Muscle of leg (tissue), 11 donors: ENCODE results near the gene BCL6B. TPM values are rescaled to one million over a fixed set of nuclear protein-coding genes. Genes with fewer than 3 reads are reported as not detected.
"Not testable (repeated sequence)": the region's sequence is repeated elsewhere in the genome, so short reads cannot be mapped to it uniquely, and the experiment has no call there.

ENCODE experiments used
- DNase-seq: peaks from one replicate; pipeline ENCODE4 v3.0.0; 2013
- H3K27ac ChIP-seq: one replicate; pipeline ENCODE4 v1.5.1; 2013; ENCODE audit warnings: mild to moderate bottlenecking, low read length, control low read depth
- H3K27me3 ChIP-seq: one replicate; pipeline ENCODE4 v1.6.1; 2013; ENCODE audit warnings: low read length; ENCODE audit not compliant: control insufficient read depth, insufficient read depth
- H3K36me3 ChIP-seq: one replicate; pipeline ENCODE4 v1.6.1; 2013; ENCODE audit warnings: low read length; ENCODE audit not compliant: control insufficient read depth, insufficient read depth
- H3K4me1 ChIP-seq: one replicate; pipeline ENCODE4 v1.6.1; 2013; ENCODE audit warnings: low read length; ENCODE audit not compliant: control insufficient read depth, insufficient read depth
- H3K4me3 ChIP-seq: one replicate; pipeline ENCODE4 v1.5.1; 2013; ENCODE audit warnings: low read length, control low read depth
- H3K9me3 ChIP-seq: replicated peaks from 2 replicates; pipeline ENCODE4 v1.6.1; 2013; ENCODE audit warnings: low read depth, low read length; ENCODE audit not compliant: control insufficient read depth
- WGBS: methylation state at CpG from one replicate; pipeline ENCODE4 v1.1.5; 2013; ENCODE audit warnings: missing lambda C conversion rate; ENCODE audit not compliant: insufficient coverage; 5-methylcytosine and 5-hydroxymethylcytosine counted together
- polyA plus RNA-seq, 8 donors: library from polyadenylated mRNA; unstranded; fragments of 120-200 nt; gene quantifications; one replicate each; pipeline versions ENCODE4 v1.2.1 to v1.2.3, GENCODE V29; 2013; ENCODE audit warnings: inconsistent platforms in 1 of 8, low replicate concordance in 1 of 8; ENCODE audit not compliant: insufficient read length in 8 of 8, insufficient read depth in 1 of 8
- total RNA-seq: library from RNA; stranded (reverse); fragments of 120-200 nt; gene quantifications from one replicate; pipeline ENCODE4 v1.2.4, GENCODE V29; 2013

Gene BCL6B
- total and polyA plus RNA-seq, 9 donors: 14.8 to 22.8 (median 18.2) TPM

DNA sequence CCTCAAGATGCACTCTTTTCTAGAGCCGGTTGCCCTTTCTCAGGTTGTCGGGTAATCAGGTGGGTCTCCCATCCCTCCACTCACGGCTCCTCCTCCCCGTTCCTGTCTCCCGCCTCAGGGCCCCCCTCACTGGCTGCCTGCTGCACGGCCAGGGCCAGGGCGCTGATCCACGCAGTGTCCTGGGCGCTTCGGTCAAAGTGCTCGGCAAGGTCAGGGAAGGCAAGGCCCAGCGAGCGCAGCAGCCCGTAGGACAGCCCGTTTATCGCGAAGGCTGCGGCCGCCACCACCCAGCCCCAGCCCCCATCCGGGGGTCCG is 20.3 kb downstream of the BCL6B start:
- Histone ChIP-seq H3K27ac (no peak overlapping the region), H3K4me3 (peak overlapping the region; percentile 30), H3K4me1 (peaks cover 21% of the 10 kb centered on the region), H3K9me3 (no peaks in the 10 kb centered on the region), H3K36me3 (no peaks in the 10 kb centered on the region), H3K27me3 (peaks cover 69% of the 10 kb centered on the region)
- 1% methylated on average over 21 of the region's 21 CpGs for WGBS
- DNase-seq: no peak

DNA sequence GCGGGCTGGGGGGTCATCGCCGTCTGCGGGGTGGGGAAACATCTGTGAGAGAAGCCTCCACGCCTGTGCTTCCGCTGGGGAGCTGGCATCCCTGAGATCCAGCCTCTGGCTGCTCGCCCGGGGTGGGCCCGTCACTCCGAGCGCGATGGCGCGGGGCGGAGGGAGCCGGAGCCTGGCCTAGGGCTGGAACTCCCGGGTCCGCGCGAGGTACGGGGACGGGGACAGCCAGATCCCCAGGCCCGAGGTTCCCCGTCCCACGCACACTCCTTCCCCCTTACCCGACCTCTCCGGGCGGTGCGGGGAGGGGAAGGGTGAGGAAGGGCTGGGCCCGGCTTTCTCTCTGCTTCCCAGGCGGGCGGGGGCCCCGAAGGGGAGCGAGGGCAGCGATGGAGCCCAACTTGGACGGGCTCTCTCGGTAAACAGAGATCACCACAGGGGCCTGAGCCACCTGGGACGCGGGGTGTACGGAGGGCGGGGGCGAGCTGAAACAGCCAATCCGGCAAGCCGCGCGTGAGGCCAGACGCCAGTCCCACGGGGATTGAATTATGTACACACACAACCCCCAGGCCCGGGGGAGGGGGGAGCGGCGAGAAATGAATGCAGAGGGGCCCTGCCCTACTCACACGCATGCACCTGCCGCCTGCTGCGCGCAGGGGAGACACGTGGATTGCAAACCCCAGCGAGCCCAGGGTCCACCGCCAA is 20.8 kb downstream of the BCL6B start, which contains the start of gene SLC16A11:
TSS of gene SLC16A11 (minus strand) at position 596 of the 702 bp plus-strand sequence. CDS start at position 17, 579 bp downstream.
- no peaks in the 10 kb centered on the region for H3K9me3 ChIP-seq
- no peak within 1 kb of the TSS for H3K27ac ChIP-seq
- peaks cover 70% of the 10 kb centered on the region for H3K27me3 ChIP-seq
- DNase-seq: peak; percentile 46
- H3K4me1 ChIP-seq: peaks cover 21% of the 10 kb centered on the region
- peak within 1 kb of the TSS; percentile 30 for H3K4me3 ChIP-seq
- H3K36me3 ChIP-seq: no peaks in the 10 kb centered on the region
- under 1% methylated on average over 20 of the region's 58 CpGs for WGBS

DNA sequence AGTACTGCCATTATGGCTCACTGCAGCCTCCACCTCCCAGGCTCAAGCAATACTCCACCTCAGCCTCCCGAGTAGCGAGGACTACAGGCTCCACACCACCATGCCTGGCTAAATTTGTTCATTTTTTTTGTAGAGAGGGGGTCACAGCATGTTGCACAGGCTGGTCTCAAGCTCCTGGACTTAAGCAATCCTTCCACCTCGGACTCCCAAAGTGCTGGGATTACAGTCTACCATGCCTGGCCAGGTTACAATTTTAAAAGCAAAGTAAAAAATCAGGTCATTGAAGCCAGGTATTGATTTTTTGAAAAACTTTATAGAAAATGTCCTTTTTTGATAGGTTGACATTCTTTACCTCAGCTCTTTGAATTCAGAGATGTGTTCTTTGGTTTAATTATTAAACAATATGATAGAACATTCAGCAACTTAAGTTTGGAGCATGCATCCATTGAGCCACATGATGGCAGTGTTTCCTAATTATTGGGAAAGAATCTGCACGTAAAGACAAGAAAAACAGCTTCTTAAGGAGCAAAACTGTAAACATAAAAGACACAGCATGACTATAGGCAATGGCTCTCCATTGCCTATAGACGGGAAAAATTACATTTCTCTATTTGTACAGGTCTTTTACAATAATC is 22.8 kb downstream of the BCL6B start:
- Histone ChIP-seq H3K36me3 (no peaks in the 10 kb centered on the region), H3K9me3 (no peaks in the 10 kb centered on the region), H3K27ac (no peak overlapping the region), H3K27me3 (peaks cover 77% of the 10 kb centered on the region), H3K4me1 (peaks cover 21% of the 10 kb centered on the region), H3K4me3 (no peak overlapping the region)
- no CpG with 5 or more reads among the region's 5 CpGs for WGBS
- DNase-seq: peak; percentile 87

DNA sequence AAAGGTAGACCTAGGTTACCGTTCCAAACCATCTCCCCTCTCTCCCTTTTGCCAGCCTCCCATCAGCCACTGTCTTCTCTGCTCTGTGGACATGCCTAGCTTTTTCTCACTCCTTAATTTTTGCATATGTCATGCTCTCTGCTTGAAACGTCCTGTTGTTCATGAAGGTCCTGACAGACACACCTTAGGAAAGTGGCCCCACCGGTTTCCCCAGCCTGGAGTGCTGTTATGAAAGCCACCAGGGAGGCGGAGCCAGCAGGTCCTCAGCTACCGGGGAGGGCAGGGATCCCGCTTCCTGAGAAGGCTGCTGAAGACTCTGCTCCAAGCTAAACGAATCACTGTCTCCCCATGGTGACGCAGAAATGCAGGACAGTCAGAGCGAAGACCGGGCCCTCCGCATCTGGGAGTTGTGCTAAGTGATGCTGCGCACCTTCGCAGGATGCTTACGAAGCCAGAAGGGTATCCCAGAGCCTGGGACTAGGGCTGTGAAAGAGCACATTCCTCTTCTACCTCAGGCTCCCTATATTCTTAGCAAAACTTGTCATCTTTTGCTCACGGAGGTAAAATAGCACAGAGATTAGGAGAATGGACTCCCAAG is 23.4 kb downstream of the BCL6B start:
- Histone ChIP-seq H3K36me3 (no peaks in the 10 kb centered on the region), H3K9me3 (no peaks in the 10 kb centered on the region), H3K27me3 (peaks cover 75% of the 10 kb centered on the region), H3K4me3 (no peak overlapping the region), H3K4me1 (peaks cover 21% of the 10 kb centered on the region), H3K27ac (no peak overlapping the region)
- DNase-seq: no peak
- WGBS: 5% methylated on average over 14 of the region's 15 CpGs

DNA sequence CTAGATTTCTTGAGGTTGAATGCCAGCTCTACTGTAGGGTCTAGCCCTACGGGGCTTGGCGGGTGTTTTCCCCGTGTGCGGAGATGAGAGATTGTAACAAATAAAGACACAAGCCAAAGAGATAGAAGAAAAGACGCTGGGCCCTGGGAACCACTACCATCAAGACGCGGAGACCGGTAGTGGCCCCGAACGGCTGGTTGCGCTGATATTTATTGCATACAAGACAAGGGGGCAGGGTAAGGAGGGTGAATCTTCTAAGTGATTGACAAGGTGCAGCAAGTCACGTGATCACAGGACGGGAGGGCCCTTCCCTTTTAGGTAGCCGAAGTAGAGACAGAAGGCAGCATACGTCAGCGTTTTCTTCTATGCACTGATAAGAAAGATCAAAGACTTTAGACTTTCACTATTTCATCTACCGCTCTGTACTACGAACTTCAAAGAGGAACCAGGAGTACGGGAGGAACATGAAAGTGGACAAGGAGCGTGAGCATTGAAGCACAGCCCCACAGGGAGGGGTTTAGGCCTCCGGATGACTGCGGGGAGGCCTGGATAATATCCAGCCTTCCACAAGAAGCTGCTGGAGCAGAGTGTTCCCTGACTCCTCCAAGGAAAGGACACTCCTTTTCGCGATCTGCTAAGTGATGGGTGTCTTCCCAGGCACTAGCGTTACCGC is 24.0 kb downstream of the BCL6B start:
- not testable (repeated sequence) for H3K9me3 ChIP-seq, H3K4me3 ChIP-seq, DNase-seq, H3K27ac ChIP-seq, H3K36me3 ChIP-seq
- peaks cover 69% of the 10 kb centered on the region for H3K27me3 ChIP-seq
- 12% methylated on average over 16 of the region's 26 CpGs for WGBS
- peaks cover 21% of the 10 kb centered on the region for H3K4me1 ChIP-seq

DNA sequence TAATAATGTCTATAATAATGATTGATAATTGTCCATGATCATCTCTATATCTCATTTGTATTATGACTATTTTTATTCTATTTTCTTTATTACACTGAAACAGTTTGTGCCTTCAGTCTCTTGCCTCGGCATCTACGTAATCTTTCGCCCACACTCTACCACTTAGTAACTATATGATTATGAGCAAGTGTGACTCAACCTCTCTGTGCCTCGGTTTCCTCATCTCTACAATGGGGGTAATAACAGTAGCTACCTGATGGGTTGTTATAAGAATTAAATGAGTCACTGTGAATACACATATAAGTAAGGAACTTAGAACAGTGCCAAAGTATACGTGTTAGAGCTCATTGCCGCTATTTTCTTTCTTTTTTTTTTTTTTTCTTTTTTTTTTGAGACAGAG is 24.7 kb downstream of the BCL6B start:
- no CpG with 5 or more reads among the region's 6 CpGs for WGBS
- Histone ChIP-seq H3K4me1 (peaks cover 17% of the 10 kb centered on the region), H3K27ac (no peak overlapping the region), H3K9me3 (no peaks in the 10 kb centered on the region), H3K36me3 (no peaks in the 10 kb centered on the region), H3K27me3 (peaks cover 62% of the 10 kb centered on the region), H3K4me3 (no peak overlapping the region)
- DNase-seq: no peak

DNA sequence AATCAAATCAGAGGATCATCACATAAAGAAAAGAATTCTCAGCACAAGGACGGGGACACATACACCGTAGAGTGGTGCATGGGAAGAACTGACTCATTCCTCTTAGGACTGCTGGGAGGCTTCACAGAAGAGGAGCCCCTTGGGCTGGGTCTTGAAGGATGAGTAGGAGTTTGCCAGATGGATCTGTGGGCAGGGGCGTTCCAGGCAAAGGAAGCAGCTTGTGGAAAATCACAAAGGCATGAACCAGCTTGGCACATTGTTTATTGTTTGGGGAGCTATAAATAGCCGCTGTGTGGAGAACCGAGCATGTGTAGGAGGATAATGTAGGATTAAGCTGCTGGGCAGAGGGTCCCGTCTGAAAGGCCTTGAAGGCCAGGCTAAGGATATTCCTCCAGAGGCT is 26.1 kb downstream of the BCL6B start:
- H3K9me3 ChIP-seq: no peaks in the 10 kb centered on the region
- H3K27ac ChIP-seq: no peak overlapping the region
- H3K4me1 ChIP-seq: peaks cover 3% of the 10 kb centered on the region
- no peak for DNase-seq
- 68% methylated on average over 2 of the region's 6 CpGs for WGBS
- H3K27me3 ChIP-seq: peaks cover 48% of the 10 kb centered on the region
- H3K36me3 ChIP-seq: no peaks in the 10 kb centered on the region
- H3K4me3 ChIP-seq: no peak overlapping the region

DNA sequence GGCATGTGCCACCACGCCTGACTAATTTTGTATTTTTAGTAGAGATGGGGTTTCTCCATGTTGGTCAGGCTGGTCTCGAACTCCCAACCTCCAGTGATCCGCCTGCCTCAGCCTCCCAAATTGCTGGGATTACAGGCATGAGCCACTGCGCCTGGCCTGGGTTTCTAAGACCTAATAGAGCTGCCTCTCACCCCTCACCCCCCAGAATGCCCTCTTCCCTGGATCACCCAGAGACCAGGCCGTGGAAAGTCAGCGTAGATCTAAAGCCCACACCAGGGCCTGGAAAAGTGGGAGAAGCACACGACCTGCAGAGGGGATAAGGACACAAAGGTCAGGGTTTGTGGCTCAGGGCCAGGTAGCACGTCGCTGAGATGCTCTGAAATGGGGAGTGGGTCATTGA is 27.7 kb downstream of the BCL6B start:
- DNase-seq, H3K4me3 ChIP-seq, H3K27ac ChIP-seq, H3K9me3 ChIP-seq, H3K36me3 ChIP-seq, H3K4me1 ChIP-seq: not testable (repeated sequence)
- 71% methylated on average over 6 of the region's 9 CpGs for WGBS
- peaks cover 32% of the 10 kb centered on the region for H3K27me3 ChIP-seq

DNA sequence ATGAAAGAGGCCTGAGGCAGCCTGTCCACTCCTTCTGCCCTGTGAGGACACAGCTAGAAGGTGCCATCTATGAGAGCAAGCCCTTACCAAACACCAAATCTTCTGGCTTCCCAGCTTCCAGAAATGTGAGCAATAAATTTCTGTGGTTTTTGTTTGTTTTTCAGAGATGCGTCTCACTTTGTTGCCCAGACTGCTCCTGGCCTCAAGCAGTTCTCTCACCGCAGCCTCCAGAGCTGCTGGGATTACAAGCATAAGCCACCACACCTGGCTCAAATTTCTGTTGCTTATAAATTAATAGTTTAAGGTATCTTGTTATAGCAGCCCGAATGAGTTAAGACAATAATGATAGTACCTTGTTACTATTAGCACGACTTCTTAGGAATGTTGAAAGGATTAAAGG is 33.5 kb downstream of the BCL6B start:
- Histone ChIP-seq H3K4me1 (no peaks in the 10 kb centered on the region), H3K4me3 (no peak overlapping the region), H3K27me3 (no peaks in the 10 kb centered on the region), H3K36me3 (no peaks in the 10 kb centered on the region), H3K9me3 (no peaks in the 10 kb centered on the region), H3K27ac (no peak overlapping the region)
- no peak for DNase-seq
- no CpG with 5 or more reads among the region's 4 CpGs for WGBS

DNA sequence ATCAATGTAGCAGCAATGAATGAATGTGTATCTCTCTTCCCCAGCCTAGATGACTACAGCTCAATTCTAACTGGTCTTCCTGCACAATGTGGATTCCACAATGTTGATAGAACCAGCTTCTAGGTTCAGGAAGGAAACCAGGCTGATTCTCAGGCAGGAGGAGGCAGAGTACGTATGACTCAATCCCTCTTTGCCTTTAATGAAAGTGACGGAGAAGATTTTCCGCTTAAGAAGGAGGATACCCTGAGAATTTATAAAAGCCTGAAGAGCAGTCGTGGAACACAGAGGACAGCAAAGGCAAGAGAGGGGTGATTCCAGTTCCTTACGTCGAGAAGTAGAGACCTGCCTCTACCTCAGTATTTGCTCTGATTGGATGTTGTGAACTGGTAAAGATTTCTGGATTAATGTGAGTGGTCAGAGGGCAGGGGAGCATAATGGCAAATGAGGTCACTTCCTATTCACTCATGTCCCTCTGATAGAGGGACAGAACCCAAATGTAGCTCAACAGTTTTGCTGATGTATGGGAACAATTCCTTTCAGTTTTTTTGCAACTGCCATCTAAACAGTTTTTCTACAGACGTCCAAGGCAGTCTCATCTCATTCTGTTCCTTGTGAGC is 36.1 kb downstream of the BCL6B start:
- no peak overlapping the region for H3K4me3 ChIP-seq
- H3K27ac ChIP-seq: no peak overlapping the region
- H3K9me3 ChIP-seq: no peaks in the 10 kb centered on the region
- H3K27me3 ChIP-seq: no peaks in the 10 kb centered on the region
- WGBS: 64% methylated on average over 7 of the region's 7 CpGs
- H3K4me1 ChIP-seq: peaks cover 8% of the 10 kb centered on the region
- H3K36me3 ChIP-seq: no peaks in the 10 kb centered on the region
- no peak for DNase-seq
